HL-60 (cell line): ENCODE results near the gene SERPINE2.

Experiments used
- POLR2AphosphoS5 ChIP-seq: IDR thresholded peaks from 2 replicates; pipeline ENCODE4 v1.6.1; 2012; ENCODE audit warnings: low read depth
- REST ChIP-seq: IDR thresholded peaks from 2 replicates; pipeline ENCODE4 v1.6.1; 2012; ENCODE audit warnings: low read depth; ENCODE audit not compliant: insufficient replicate concordance
- SPI1 ChIP-seq: IDR thresholded peaks from 2 replicates; pipeline ENCODE4 v1.6.1; 2012; ENCODE audit warnings: low read depth, mild to moderate bottlenecking, borderline replicate concordance
- TF ChIP-seq, protein P1 (sequence below): IDR thresholded peaks from one replicate; pipeline ENCODE4 v1.5.1; 2011; ENCODE audit warnings: low read length, control low read depth, inconsistent platforms; ENCODE audit not compliant: insufficient read depth

GRCh38 chr2:224024270-224024669, 14.8 kb downstream of the SERPINE2 start:
- TF ChIP-seq, protein P1, sequence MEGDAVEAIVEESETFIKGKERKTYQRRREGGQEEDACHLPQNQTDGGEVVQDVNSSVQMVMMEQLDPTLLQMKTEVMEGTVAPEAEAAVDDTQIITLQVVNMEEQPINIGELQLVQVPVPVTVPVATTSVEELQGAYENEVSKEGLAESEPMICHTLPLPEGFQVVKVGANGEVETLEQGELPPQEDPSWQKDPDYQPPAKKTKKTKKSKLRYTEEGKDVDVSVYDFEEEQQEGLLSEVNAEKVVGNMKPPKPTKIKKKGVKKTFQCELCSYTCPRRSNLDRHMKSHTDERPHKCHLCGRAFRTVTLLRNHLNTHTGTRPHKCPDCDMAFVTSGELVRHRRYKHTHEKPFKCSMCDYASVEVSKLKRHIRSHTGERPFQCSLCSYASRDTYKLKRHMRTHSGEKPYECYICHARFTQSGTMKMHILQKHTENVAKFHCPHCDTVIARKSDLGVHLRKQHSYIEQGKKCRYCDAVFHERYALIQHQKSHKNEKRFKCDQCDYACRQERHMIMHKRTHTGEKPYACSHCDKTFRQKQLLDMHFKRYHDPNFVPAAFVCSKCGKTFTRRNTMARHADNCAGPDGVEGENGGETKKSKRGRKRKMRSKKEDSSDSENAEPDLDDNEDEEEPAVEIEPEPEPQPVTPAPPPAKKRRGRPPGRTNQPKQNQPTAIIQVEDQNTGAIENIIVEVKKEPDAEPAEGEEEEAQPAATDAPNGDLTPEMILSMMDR, result no peak
- TF ChIP-seq POLR2AphosphoS5, result no peak
- no peak for TF ChIP-seq REST
- no peak for TF ChIP-seq SPI1
